ENCODE results near the gene TSPAN9. TPM values are rescaled to one million over a fixed set of nuclear protein-coding genes. Genes with fewer than 3 reads are reported as not detected.

Gene TSPAN9
- total RNA-seq, 4 donors from 2014 or later: 9.9 to 47.3 (median 15.4) TPM

DNA sequence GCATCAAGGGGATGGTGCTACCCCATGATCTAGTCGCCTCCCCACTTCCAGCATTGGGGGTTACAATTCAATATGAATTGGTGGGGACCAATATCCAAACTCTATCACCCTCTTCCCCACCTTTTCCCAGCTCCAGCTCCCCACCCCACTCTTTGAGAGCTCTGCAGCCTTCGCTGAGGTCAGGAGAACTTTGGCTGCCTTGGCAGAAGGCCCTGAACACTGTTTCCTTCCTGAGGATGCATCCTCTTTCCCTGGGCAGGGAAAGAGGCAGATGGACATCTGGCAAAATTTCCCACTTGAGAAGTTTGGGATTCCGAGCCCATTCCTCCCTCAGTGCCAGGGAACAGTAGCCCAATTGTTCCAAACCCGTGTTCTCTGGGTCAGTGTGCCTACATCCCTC is 169.1 kb downstream of the TSPAN9 start:
- TF ChIP-seq, protein P1, sequence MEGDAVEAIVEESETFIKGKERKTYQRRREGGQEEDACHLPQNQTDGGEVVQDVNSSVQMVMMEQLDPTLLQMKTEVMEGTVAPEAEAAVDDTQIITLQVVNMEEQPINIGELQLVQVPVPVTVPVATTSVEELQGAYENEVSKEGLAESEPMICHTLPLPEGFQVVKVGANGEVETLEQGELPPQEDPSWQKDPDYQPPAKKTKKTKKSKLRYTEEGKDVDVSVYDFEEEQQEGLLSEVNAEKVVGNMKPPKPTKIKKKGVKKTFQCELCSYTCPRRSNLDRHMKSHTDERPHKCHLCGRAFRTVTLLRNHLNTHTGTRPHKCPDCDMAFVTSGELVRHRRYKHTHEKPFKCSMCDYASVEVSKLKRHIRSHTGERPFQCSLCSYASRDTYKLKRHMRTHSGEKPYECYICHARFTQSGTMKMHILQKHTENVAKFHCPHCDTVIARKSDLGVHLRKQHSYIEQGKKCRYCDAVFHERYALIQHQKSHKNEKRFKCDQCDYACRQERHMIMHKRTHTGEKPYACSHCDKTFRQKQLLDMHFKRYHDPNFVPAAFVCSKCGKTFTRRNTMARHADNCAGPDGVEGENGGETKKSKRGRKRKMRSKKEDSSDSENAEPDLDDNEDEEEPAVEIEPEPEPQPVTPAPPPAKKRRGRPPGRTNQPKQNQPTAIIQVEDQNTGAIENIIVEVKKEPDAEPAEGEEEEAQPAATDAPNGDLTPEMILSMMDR (IDR thresholded peaks at IDR 0.05; ENCODE audit: low read depth): no peak

DNA sequence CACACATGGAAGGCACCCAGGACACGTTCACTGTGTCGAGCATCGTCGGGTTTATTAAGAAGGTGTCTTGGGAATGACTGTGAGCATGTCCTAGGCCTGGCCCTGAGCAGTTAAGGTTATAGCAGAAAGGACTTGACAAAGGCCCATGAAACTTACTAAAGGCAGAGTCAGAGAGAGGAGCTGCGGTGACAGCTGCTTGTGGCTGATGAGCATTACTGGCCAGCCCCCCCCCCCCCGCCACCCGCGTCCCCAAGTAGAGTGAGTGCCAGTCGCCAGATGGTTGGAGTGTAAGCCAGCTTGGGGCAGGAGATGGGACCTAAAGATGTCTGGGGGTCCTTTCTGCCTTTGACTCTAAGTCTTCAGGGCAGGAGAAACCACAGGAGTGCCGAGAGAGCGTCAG is 169.9 kb downstream of the TSPAN9 start:
- TF ChIP-seq, protein P1 (IDR thresholded peaks at IDR 0.05; ENCODE audit: low read depth): no peak

DNA sequence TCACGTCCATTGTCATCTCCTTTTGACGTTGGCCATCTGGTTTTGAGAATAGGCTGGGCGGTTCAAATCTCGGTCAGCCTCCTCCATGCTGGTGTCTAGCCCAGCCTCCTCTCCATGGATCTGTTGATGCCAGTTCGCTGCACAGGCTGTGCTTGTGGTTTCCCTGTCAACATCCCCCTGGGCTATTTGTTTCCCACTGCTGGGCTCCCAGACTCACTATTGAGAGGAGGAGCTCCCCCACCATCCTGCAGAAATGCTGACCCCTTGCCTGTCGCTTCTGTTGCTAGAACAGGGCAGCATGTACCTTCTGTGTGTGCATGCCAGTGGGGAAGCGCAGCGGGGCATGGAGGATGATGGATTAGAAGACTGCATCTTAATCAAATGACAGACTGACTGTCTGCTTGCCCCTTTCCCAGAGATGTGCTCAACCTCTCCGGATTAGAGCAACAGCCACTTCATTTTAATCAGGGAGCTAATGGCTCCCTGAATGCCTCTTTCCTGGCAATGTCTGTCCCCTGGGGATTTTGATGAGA is 170.5 kb downstream of the TSPAN9 start:
- TF ChIP-seq, protein P1 (IDR thresholded peaks at IDR 0.05; ENCODE audit: low read depth): no peak

DNA sequence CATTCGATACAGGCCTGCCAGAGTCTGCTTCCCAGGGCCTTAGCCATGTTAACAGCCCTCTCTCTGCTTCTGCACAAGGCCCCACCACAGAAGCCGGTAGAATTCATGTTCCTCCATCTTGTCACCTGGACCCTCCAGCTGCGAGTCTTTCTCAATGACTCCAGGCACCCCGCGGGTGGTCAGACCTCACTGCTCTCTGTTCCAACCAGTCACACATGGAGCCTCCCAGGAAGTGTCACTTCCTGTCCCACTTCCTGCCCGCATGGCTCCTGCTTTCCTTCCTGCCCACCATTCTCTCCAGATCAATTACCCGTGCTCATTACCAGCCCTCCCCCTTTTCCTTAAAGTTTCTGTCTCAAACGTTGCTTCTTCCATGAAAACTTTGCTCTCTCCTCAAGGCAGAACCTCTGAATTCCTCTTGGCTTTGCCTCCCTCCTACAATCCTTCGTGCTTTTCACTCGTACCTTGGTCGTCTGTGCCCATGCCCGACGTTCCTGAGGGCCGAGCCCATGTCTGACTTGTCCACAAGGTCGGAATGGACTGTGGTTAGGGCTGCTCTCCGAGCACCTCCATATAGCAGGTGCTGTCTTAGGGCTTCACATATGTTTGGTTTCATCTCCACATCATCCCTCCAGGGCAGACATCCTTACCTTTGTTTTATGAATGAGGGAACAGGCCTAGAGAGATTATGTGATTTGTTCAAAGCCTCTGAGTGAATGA is 172.1 kb downstream of the TSPAN9 start:
- TF ChIP-seq, protein P1 (IDR thresholded peaks at IDR 0.05; ENCODE audit: low read depth): no peak

DNA sequence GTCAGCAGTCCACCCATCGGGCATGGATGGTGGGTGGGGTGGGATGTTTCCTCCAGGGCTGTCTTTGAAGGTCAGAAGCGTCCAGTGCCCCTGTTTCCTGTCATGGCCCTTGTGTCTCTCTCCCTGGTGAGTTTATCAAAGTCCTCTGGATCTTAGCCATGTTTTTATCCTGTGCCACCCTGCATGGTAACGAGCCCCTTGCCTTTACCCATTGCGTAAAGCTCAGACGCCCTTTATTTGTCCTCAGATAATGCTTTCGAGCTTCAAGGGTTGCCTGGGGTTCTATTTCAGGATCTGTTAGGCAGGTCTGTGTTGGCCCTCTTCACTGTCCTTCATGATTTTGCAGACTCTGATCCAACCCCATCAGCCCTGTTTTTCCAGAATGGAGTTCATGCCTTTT is 172.9 kb downstream of the TSPAN9 start:
- TF ChIP-seq, protein P1 (IDR thresholded peaks at IDR 0.05; ENCODE audit: low read depth): no peak

DNA sequence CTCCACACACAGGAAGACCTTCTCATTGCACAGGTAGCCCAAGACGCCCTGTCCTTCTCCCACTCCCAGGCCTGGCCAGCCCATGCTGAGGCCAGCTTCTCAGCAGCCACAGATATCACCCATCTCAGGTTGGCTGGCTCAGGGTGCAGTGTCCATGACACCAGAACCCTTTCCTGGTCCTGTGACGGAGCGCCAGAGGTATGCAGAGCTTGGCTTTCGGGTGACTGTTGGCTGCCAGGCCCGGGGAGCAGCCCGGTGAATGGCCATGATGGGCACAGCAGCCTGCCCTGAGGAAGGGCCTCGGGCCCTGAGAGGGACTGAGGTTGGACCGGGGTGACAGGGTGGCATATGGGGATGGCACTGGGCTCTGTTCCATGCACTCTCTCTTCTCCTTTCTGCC is 173.4 kb downstream of the TSPAN9 start:
- TF ChIP-seq, protein P1 (IDR thresholded peaks at IDR 0.05; ENCODE audit: low read depth): no peak

DNA sequence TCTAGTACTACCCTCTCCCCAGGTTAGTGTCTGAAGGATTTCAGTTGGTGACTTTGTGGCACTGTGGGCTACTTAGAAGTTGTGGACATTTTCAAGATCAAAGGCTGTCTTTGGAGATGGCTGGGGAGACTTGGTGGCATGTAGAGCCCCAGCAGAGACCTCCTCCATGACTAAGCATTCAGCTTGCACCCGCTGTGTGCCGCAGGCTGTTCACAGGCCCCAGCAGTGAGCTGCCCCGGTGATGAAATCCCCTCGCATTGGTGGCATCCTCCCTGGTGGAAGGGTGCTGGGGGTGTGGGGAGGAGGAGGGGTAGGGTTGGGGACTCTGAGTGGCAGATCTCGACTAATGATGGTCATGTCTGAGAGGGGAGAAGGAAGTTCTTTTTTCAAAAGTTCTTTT is 173.9 kb downstream of the TSPAN9 start:
- TF ChIP-seq, protein P1 (IDR thresholded peaks at IDR 0.05; ENCODE audit: low read depth): no peak
